Fibroblast of pulmonary artery (primary cell): ENCODE results near the gene TTC28.

Source experiments
- DNase-seq: peaks from one replicate; pipeline ENCODE4 v3.0.0-alpha.2; 2010; ENCODE audit warnings: low read depth
- H3K4me3 ChIP-seq: replicated peaks from 2 replicates; pipeline ENCODE4 v1.5.1; 2011; ENCODE audit warnings: low read depth, mild to moderate bottlenecking, control low read depth, low read length, moderate library complexity
- TF ChIP-seq, protein P1 (sequence below): IDR thresholded peaks from 2 replicates; pipeline ENCODE4 v1.5.1; 2011; ENCODE audit warnings: mild to moderate bottlenecking, control low read depth, low read length, inconsistent platforms; ENCODE audit errors: missing control alignments

The TTC28 gene

GRCh38 chr22:28331695-28332094 is 347.9 kb downstream of the TTC28 start:
- DNase-seq = no peak
- no peak overlapping the region for H3K4me3 ChIP-seq
- TF ChIP-seq, protein P1, sequence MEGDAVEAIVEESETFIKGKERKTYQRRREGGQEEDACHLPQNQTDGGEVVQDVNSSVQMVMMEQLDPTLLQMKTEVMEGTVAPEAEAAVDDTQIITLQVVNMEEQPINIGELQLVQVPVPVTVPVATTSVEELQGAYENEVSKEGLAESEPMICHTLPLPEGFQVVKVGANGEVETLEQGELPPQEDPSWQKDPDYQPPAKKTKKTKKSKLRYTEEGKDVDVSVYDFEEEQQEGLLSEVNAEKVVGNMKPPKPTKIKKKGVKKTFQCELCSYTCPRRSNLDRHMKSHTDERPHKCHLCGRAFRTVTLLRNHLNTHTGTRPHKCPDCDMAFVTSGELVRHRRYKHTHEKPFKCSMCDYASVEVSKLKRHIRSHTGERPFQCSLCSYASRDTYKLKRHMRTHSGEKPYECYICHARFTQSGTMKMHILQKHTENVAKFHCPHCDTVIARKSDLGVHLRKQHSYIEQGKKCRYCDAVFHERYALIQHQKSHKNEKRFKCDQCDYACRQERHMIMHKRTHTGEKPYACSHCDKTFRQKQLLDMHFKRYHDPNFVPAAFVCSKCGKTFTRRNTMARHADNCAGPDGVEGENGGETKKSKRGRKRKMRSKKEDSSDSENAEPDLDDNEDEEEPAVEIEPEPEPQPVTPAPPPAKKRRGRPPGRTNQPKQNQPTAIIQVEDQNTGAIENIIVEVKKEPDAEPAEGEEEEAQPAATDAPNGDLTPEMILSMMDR = no peak

DNA sequence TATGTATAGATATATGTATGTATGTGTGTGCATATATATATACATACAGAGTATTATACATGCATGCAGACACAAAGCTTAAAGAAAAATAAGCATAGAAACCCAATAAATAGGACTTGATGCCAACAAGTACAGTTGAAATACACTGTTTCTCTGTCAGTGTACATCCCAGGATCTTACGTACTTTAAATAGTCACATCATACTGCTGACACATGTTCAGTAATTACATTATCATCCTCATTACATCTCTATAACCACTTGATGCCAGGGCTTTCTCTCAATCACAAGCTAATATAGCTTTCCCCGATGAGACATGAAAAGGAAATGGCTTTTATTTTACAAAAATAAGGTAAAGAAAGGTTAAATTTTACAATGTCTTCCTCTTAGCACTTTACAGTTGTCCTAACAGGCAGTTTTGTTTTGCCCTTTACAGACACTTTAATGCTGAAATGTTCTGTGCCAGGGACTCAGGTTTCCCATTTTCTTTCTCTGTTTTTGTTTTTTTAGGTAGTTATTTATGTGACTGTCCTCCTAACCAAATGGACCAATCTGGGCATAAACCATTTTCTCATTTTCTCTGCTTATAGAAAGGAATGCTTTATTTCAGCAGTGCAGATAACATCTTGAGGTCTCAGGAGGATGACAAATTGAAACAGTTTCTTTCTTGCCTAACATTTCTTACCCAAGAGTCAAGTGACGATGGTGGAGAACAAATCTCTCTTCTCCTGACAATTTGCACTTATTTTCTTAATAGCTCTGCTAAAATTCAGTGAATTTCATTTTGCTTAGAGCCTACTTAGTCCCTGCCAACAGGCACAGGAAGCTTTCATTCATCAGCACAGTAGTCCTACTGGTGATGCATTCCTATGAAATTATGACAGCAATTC is 350.2 kb downstream of the TTC28 start:
- TF ChIP-seq, protein P1 = no peak
- DNase-seq = peak; percentile 76

DNA sequence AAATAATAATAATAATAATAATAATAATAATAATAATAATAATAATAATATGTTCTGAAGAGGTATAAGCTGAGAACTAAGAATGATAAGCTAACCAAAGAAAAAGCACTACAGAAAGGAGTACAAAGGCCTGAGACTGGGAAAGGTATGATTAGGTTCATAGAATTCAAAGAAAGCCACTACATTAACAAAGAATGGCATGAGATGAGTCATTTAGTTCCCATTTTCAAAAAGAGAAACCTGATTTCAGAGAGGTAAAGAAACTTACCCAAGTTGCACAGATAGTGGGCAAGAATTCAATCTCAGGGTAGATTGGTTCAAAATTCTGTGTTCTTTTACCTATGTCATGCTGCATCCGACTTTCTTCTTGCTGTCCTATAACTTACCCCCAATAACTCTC is 350.9 kb downstream of the TTC28 start:
- TF ChIP-seq, protein P1 = no peak
- no peak overlapping the region for H3K4me3 ChIP-seq
- DNase-seq = no peak

More for the DNA sequence above, 350.2 kb downstream of the TTC28 start:
- H3K4me3 ChIP-seq = no peak overlapping the region

DNA sequence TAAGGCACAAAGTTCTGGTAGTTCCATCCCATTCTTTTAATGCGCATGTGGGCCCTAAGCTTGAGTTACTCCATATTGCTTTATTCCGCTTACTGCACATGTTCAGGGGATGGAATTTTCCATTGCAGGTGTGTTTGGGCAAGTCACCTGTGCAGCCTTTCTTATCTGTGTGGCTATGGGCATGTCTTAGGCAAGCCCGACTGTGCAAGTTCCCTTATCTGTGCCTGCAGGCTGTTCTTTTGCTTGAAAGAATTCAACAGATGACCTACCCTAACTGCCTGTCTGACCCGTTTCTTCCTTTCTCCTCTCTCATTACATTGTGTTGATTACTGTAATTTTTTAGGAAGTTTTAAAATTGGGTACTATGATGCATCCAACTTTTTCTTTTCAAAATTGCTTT is 363.6 kb downstream of the TTC28 start:
- TF ChIP-seq, protein P1 = no peak
- no peak overlapping the region for H3K4me3 ChIP-seq
- DNase-seq = no peak

GRCh38 chr22:28314959-28315358 is 364.7 kb downstream of the TTC28 start:
- TF ChIP-seq, protein P1 = no peak
- no peak overlapping the region for H3K4me3 ChIP-seq
- no peak for DNase-seq

- no peak for DNase-seq
- H3K4me3 ChIP-seq = no peak overlapping the region
- TF ChIP-seq, protein P1 = no peak
Observed at GRCh38 chr22:28310299-28310698, 369.3 kb downstream of the TTC28 start.

GRCh38 chr22:28299753-28300152 is 379.9 kb downstream of the TTC28 start:
- H3K4me3 ChIP-seq = no peak overlapping the region
- DNase-seq = peak; percentile 91
- TF ChIP-seq, protein P1 = no peak
